ENCODE results near the gene PCBP3. TPM values are rescaled to one million over a fixed set of nuclear protein-coding genes. Genes with fewer than 3 reads are reported as not detected.

Gene PCBP3
- total RNA-seq, 6 experiments from 2014 or later: not detected

GRCh38 chr21:45886610-45887026, 243.1 kb downstream of the PCBP3 start:
- H3K27ac Mint-ChIP-seq: no peak overlapping the region
- peaks cover 26% of the 10 kb centered on the region for H3K27me3 Mint-ChIP-seq (ENCODE audit: insufficient read depth)
- H3K9me3 Mint-ChIP-seq: no peaks in the 10 kb centered on the region
- H3K4me3 Mint-ChIP-seq: no peak overlapping the region
- H3K36me3 Mint-ChIP-seq (ENCODE audit: low read depth): no peaks in the 10 kb centered on the region
- no peak for DNase-seq
- TF ChIP-seq CTCF (IDR thresholded peaks at IDR 0.05): no peak
- H3K4me1 Mint-ChIP-seq (ENCODE audit: low read depth): peaks cover 12% of the 10 kb centered on the region

GRCh38 chr21:45887120-45887611, 243.6 kb downstream of the PCBP3 start:
- TF ChIP-seq CTCF (IDR thresholded peaks at IDR 0.05): no peak
- Mint-ChIP-seq H3K27ac (no peak overlapping the region), H3K4me3 (no peak overlapping the region), H3K4me1 (ENCODE audit: low read depth) (peaks cover 12% of the 10 kb centered on the region), H3K27me3 (ENCODE audit: insufficient read depth) (peaks cover 29% of the 10 kb centered on the region), H3K9me3 (no peaks in the 10 kb centered on the region), H3K36me3 (ENCODE audit: low read depth) (no peaks in the 10 kb centered on the region)
- no peak for DNase-seq

- Mint-ChIP-seq H3K9me3 (no peaks in the 10 kb centered on the region), H3K36me3 (ENCODE audit: low read depth) (no peaks in the 10 kb centered on the region), H3K4me1 (ENCODE audit: low read depth) (peaks cover 12% of the 10 kb centered on the region), H3K4me3 (no peak overlapping the region), H3K27me3 (ENCODE audit: insufficient read depth) (peaks cover 29% of the 10 kb centered on the region), H3K27ac (no peak overlapping the region)
- DNase-seq: no peak
- no peak for TF ChIP-seq CTCF (IDR thresholded peaks at IDR 0.05)
Measured at GRCh38 chr21:45887788-45888187, 244.3 kb downstream of the PCBP3 start.

GRCh38 chr21:45888386-45889009, 245.0 kb downstream of the PCBP3 start:
- Mint-ChIP-seq H3K27ac (no peak overlapping the region), H3K4me3 (no peak overlapping the region), H3K27me3 (ENCODE audit: insufficient read depth) (peaks cover 29% of the 10 kb centered on the region), H3K4me1 (ENCODE audit: low read depth) (peaks cover 12% of the 10 kb centered on the region), H3K36me3 (ENCODE audit: low read depth) (no peaks in the 10 kb centered on the region), H3K9me3 (no peaks in the 10 kb centered on the region)
- no peak for DNase-seq
- TF ChIP-seq CTCF (IDR thresholded peaks at IDR 0.05): no peak

- DNase-seq: no peak
- Mint-ChIP-seq H3K9me3 (no peaks in the 10 kb centered on the region), H3K4me3 (no peak overlapping the region), H3K4me1 (ENCODE audit: low read depth) (peaks cover 16% of the 10 kb centered on the region), H3K27ac (no peak overlapping the region), H3K27me3 (ENCODE audit: insufficient read depth) (peaks cover 29% of the 10 kb centered on the region), H3K36me3 (ENCODE audit: low read depth) (no peaks in the 10 kb centered on the region)
- no peak for TF ChIP-seq CTCF (IDR thresholded peaks at IDR 0.05)
Measured at GRCh38 chr21:45889256-45889655, 245.7 kb downstream of the PCBP3 start.

Measured in HFFc6 (cell line).